ENCODE results near the gene DENND2A.
"Not testable (repeated sequence)": the region's sequence is repeated elsewhere in the genome, so short reads cannot be mapped to it uniquely, and the experiment has no call there.

The DENND2A gene

GRCh38 chr7:140640727-140641523 is at the start of gene DENND2A:
TSS of gene DENND2A (minus strand) at chr7:140640813. CDS start at chr7:140602397, 38,416 bp downstream.
- peak; percentile 89 for DNase-seq (ENCODE audit: low spot score)

- DNase-seq (ENCODE audit: low spot score), result no peak
Observed at GRCh38 chr7:140689199-140690152, 48.9 kb upstream of the DENND2A start.

- no peak for DNase-seq (ENCODE audit: low spot score)
Observed at GRCh38 chr7:140688341-140688740, 47.7 kb upstream of the DENND2A start.

- DNase-seq (ENCODE audit: low spot score), result no peak
Observed at GRCh38 chr7:140686921-140687320, 46.3 kb upstream of the DENND2A start.

- DNase-seq (ENCODE audit: low spot score), result no peak
Observed at GRCh38 chr7:140685407-140686087, 44.9 kb upstream of the DENND2A start.

GRCh38 chr7:140684066-140684950 is 43.7 kb upstream of the DENND2A start:
- DNase-seq (ENCODE audit: low spot score), result no peak

- no peak for DNase-seq (ENCODE audit: low spot score)
Observed at GRCh38 chr7:140683657-140684056, 43.0 kb upstream of the DENND2A start.

GRCh38 chr7:140681766-140682165 is 41.2 kb upstream of the DENND2A start:
- no peak for DNase-seq (ENCODE audit: low spot score)

- no peak for DNase-seq (ENCODE audit: low spot score)
Observed at GRCh38 chr7:140680886-140681285, 40.3 kb upstream of the DENND2A start.

- no peak for DNase-seq (ENCODE audit: low spot score)
Observed at GRCh38 chr7:140679186-140679585, 38.6 kb upstream of the DENND2A start.

GRCh38 chr7:140678816-140679130 is 38.2 kb upstream of the DENND2A start:
- DNase-seq (ENCODE audit: low spot score), result no peak

- DNase-seq (ENCODE audit: low spot score), result no peak
Observed at GRCh38 chr7:140678081-140678815, 37.6 kb upstream of the DENND2A start.

- DNase-seq (ENCODE audit: low spot score), result no peak
Observed at GRCh38 chr7:140677496-140677895, 36.9 kb upstream of the DENND2A start.

- DNase-seq (ENCODE audit: low spot score), result not testable (repeated sequence)
Observed at GRCh38 chr7:140676956-140677355, 36.3 kb upstream of the DENND2A start.

GRCh38 chr7:140676306-140676705 is 35.7 kb upstream of the DENND2A start:
- no peak for DNase-seq (ENCODE audit: low spot score)

- no peak for DNase-seq (ENCODE audit: low spot score)
Observed at GRCh38 chr7:140675726-140676125, 35.1 kb upstream of the DENND2A start.

- DNase-seq (ENCODE audit: low spot score), result peak; percentile 53
Observed at GRCh38 chr7:140674899-140675701, 34.5 kb upstream of the DENND2A start.

- no peak for DNase-seq (ENCODE audit: low spot score)
Observed at GRCh38 chr7:140674356-140674800, 33.8 kb upstream of the DENND2A start.

GRCh38 chr7:140673774-140674155 is 33.2 kb upstream of the DENND2A start:
- DNase-seq (ENCODE audit: low spot score), result no peak

Data from iPS-NIHi11 (cell line).